Measurements from ENCODE around the gene TBCK. TPM values are rescaled to one million over a fixed set of nuclear protein-coding genes. Genes with fewer than 3 reads are reported as not detected.

Gene TBCK
- total RNA-seq, 4 donors from 2014 or later: 25.3 to 40.0 (median 37.2) TPM

DNA sequence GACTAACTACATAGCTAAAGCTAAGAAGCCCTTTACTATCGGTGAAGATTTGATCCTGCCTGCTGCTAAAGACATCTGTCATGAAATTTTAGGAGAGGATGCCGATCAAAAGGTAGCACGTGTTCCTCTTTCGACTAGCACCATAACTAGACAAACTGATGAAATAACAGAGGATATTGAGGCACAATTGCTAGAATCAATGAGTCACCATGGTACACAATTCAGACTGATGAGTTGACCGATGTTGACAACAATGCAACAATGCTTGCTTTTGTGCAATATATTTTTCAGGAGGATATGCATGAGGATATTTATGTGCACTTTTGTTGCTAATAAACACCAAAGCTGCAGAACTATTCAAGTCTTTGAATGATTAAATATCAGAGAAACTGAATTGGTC, 24.3 kb downstream of the TBCK start:
- ATAC-seq (ENCODE audit: low FRiP score): no peak
- DNase-seq (ENCODE audit: low spot score): no peak
- TF ChIP-seq, protein P1, sequence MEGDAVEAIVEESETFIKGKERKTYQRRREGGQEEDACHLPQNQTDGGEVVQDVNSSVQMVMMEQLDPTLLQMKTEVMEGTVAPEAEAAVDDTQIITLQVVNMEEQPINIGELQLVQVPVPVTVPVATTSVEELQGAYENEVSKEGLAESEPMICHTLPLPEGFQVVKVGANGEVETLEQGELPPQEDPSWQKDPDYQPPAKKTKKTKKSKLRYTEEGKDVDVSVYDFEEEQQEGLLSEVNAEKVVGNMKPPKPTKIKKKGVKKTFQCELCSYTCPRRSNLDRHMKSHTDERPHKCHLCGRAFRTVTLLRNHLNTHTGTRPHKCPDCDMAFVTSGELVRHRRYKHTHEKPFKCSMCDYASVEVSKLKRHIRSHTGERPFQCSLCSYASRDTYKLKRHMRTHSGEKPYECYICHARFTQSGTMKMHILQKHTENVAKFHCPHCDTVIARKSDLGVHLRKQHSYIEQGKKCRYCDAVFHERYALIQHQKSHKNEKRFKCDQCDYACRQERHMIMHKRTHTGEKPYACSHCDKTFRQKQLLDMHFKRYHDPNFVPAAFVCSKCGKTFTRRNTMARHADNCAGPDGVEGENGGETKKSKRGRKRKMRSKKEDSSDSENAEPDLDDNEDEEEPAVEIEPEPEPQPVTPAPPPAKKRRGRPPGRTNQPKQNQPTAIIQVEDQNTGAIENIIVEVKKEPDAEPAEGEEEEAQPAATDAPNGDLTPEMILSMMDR (IDR thresholded peaks at IDR 0.05): no peak

- DNase-seq (ENCODE audit: low spot score) (no peak), ATAC-seq (ENCODE audit: low FRiP score) (no peak)
- TF ChIP-seq, protein P1 (IDR thresholded peaks at IDR 0.05): no peak
Observed at GRCh38 chr4:106289737-106290136, 26.3 kb downstream of the TBCK start.

GRCh38 chr4:106287353-106287969, 28.5 kb downstream of the TBCK start:
- DNase-seq (ENCODE audit: low spot score) (no peak), ATAC-seq (ENCODE audit: low FRiP score) (no peak)
- TF ChIP-seq, protein P1 (IDR thresholded peaks at IDR 0.05): no peak

DNA sequence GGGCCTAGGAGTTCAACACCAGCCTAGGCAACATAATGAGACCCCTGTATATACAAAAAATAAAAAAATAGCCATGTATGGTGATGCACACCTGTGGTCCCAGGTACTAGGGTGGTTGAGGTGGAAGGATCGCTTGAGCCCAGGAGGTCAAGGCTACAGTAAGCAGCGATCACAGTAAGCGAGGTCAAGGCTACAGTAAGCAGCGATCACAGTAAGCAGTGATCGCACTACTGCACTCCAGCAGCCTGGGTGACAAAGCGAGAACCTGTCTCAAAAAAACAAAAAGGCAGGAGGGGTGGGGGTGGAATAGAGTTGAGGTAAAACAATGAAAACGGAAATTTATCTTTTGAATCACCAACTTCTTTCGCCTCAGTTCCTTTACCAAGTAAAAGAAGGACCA, 29.4 kb downstream of the TBCK start:
- DNase-seq (ENCODE audit: low spot score) (no peak), ATAC-seq (ENCODE audit: low FRiP score) (no peak)
- TF ChIP-seq, protein P1 (IDR thresholded peaks at IDR 0.05): no peak

DNA sequence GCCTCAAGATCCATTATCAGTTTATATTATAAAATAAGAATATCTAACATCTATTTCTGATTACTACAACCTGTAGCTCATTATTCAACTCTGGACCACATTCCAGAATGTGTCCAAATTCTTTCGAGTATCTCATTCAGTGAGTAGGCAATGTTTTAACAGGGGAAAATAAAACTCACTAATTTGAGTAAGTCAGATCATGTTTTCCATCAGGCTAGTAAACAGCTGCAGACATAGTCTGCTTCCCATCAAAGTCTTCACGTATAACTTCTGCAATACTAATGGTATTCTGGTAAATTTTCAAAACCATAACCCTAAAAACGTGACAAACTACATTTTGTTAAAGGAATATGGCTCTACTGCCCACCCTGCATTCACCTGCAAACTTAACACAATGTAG, 31.8 kb downstream of the TBCK start:
- ATAC-seq (ENCODE audit: low FRiP score) (no peak), DNase-seq (ENCODE audit: low spot score) (no peak)
- TF ChIP-seq, protein P1 (IDR thresholded peaks at IDR 0.05): no peak

DNA sequence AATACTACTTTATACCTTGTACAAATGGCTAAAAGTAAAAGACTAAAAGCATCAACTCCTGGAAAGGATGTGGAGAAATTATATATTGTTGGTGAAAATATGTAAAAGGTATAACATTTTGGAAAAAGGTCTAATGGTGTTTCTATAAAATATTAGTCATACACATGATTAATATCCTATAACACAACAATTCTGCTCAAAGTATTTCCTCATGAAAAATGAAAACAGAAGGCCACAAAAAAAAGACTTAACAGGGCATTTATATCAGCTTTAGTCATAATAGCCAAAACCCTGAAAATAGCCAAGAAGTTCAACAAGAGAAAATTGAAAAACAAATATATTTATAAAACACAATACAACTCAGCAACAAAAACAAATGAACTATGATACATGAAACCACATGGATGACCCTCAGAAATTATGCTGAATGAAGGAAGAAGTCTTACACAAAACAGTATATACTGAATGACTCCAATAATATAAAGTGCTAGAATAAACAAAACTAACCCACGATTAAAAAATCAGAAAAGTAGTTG, 38.8 kb downstream of the TBCK start:
- no peak for DNase-seq (ENCODE audit: low spot score)
- no peak for ATAC-seq (ENCODE audit: low FRiP score)
- TF ChIP-seq, protein P1 (IDR thresholded peaks at IDR 0.05): no peak

DNA sequence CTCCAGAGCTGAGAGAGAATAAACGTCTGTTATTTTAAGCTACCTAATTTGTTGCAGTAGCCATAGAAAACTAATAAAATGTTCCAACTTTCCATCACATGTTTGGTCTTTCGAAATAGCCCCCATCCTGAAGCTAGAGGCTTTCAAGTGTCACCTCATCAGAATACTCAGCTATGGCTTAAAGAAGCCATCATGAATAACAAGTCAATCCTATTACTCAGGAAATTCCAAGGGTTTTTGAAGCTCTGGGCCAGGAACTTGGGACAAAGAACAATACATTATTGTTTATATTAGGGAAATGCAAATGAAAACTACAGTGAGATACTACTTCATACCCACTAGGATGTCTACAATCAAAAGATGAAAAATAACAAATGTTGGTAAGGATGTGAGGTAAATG, 42.2 kb downstream of the TBCK start:
- TF ChIP-seq, protein P1 (IDR thresholded peaks at IDR 0.05): no peak
- ATAC-seq (ENCODE audit: low FRiP score) (no peak), DNase-seq (ENCODE audit: low spot score) (no peak)
